Common myeloid progenitor, CD34-positive (primary cell): ENCODE results near the gene CC2D1A.
A peak's percentile ranks its signal among the peaks of the same experiment; 100 is the strongest.

Source experiments
- CTCF ChIA-PET: fragments of 350-600 bp; sonication (Branson Sonifier 250); formaldehyde crosslinking; loops from one replicate; lab custom pipeline; 2021; ENCODE audit warnings: antibody characterized with exemption; lab: Charles Lee
- POLR2A ChIA-PET: fragments of 350-600 bp; sonication (Branson Sonifier 250); formaldehyde crosslinking; loops from one replicate; lab custom pipeline; 2021; ENCODE audit warnings: antibody characterized with exemption; lab: Charles Lee
- DNase-seq, 3 donors: peaks; one replicate each; pipeline versions ENCODE4 v3.0.0 to v3.0.0-alpha.2; 2013
- H3K27ac ChIP-seq, 2 experiments: 1 replicate in 1 of 2; 2 replicates in 1 of 2; pipeline ENCODE4 v1.7.0; 2013; ENCODE audit warnings: inconsistent platforms in 2 of 2, low read length in 2 of 2, mild to moderate bottlenecking in 2 of 2, low read depth in 1 of 2, moderate library complexity in 1 of 2; ENCODE audit not compliant: severe bottlenecking in 2 of 2, insufficient read depth in 1 of 2, poor library complexity in 1 of 2
- H3K27me3 ChIP-seq, 5 experiments: replicated peaks in 2 of 5; 1 replicate in 3 of 5; 2 replicates in 2 of 5; pipeline versions ENCODE4 v1.6.1 to v1.7.0; 2013; ENCODE audit warnings: low read length in 4 of 5, mild to moderate bottlenecking in 2 of 5, moderate library complexity in 2 of 5, inconsistent platforms in 1 of 5; ENCODE audit not compliant: insufficient read depth in 5 of 5, control insufficient read depth in 4 of 5
- H3K36me3 ChIP-seq, 4 experiments: 1 replicate in 2 of 4; 2 replicates in 2 of 4; pipeline versions ENCODE4 v1.6.1 to v1.7.0; 2013; ENCODE audit warnings: low read length in 3 of 4, control low read depth in 1 of 4, mild to moderate bottlenecking in 1 of 4; ENCODE audit not compliant: control insufficient read depth in 4 of 4, insufficient read depth in 4 of 4
- H3K4me1 ChIP-seq, 4 experiments: 1 replicate in 3 of 4; 2 replicates in 1 of 4; pipeline versions ENCODE4 v1.6.1 to v1.7.1; 2013; ENCODE audit warnings: low read length in 3 of 4, mild to moderate bottlenecking in 3 of 4, control low read depth in 1 of 4, inconsistent platforms in 1 of 4, moderate library complexity in 1 of 4; ENCODE audit not compliant: control insufficient read depth in 4 of 4, insufficient read depth in 4 of 4; ENCODE audit errors: control extremely low read depth in 1 of 4
- H3K4me3 ChIP-seq, 7 experiments: 1 replicate in 4 of 7; 2 replicates in 3 of 7; pipeline versions ENCODE4 v1.5.1 to v1.7.0; 2013; ENCODE audit warnings: mild to moderate bottlenecking in 7 of 7, low read length in 6 of 7, moderate library complexity in 6 of 7, inconsistent platforms in 2 of 7, low read depth in 2 of 7, control low read depth in 1 of 7; ENCODE audit not compliant: insufficient read depth in 4 of 7, control insufficient read depth in 1 of 7; ENCODE audit errors: extremely low read depth in 1 of 7
- H3K9me3 ChIP-seq, 5 experiments: 1 replicate in 4 of 5; 2 replicates in 1 of 5; pipeline versions ENCODE4 v1.6.1 to v1.7.1; 2013; ENCODE audit warnings: low read length in 4 of 5, mild to moderate bottlenecking in 2 of 5, inconsistent platforms in 1 of 5, low read depth in 1 of 5, moderate library complexity in 1 of 5; ENCODE audit not compliant: control insufficient read depth in 4 of 5, insufficient read depth in 2 of 5; ENCODE audit errors: control extremely low read depth in 1 of 5
- WGBS: methylation state at CpG from one replicate; pipeline ENCODE4 v1.1.5; 2013; ENCODE audit not compliant: insufficient coverage; 5-methylcytosine and 5-hydroxymethylcytosine counted together

CC2D1A gene

GRCh38 chr19:13913352-13913751 is 7.4 kb downstream of the CC2D1A start:
- Histone ChIP-seq H3K9me3 (no peaks in the 10 kb centered on the region), H3K4me1 (no peaks in the 10 kb centered on the region), H3K27ac (no peak overlapping the region), H3K27me3 (no peaks in the 10 kb centered on the region), H3K4me3 (no peak overlapping the region), H3K36me3 (peaks cover 14 to 61% (median 33%) of the 10 kb centered on the region in 4 experiments)
- over 99% methylated on average over 13 of the region's 17 CpGs for WGBS
- ChIA-PET CTCF (no interaction called here), POLR2A (no interaction called here)
- DNase-seq: no peak

- WGBS: 100% methylated on average over 2 of the region's 3 CpGs
- DNase-seq: no peak
- H3K9me3 ChIP-seq: no peaks in the 10 kb centered on the region
- no peak overlapping the region for H3K4me3 ChIP-seq
- peaks cover 16 to 65% (median 37%) of the 10 kb centered on the region in 4 experiments for H3K36me3 ChIP-seq
- no peaks in the 10 kb centered on the region for H3K27me3 ChIP-seq
- H3K27ac ChIP-seq: no peak overlapping the region
- ChIA-PET CTCF (interaction anchor here (2.6 kb wide), 1 partner anchor 19 kb away, joined by 10 read pairs; no protein-coding TSS in a partner anchor), POLR2A (no interaction called here)
- no peaks in the 10 kb centered on the region for H3K4me1 ChIP-seq
These were observed 8.8 kb downstream of the CC2D1A start for GRCh38 chr19:13914777-13915176.

- 93% methylated on average over 11 of the region's 14 CpGs for WGBS
- H3K9me3 ChIP-seq: peaks cover 0 to 8% (median 5%) of the 10 kb centered on the region in 5 experiments
- no peaks in the 10 kb centered on the region for H3K4me1 ChIP-seq
- no peaks in the 10 kb centered on the region for H3K27me3 ChIP-seq
- peaks cover 19 to 70% (median 49%) of the 10 kb centered on the region in 4 experiments for H3K36me3 ChIP-seq
- no peak overlapping the region for H3K27ac ChIP-seq
- no peak overlapping the region for H3K4me3 ChIP-seq
- ChIA-PET CTCF (interaction anchor here (0.7 to 1.7 kb wide), 3 partner anchors 9 to 134 kb away, joined by 3 to 5 read pairs (median 3); no protein-coding TSS in a partner anchor), POLR2A (no interaction called here)
- no peak for DNase-seq
These were observed 11.9 kb downstream of the CC2D1A start for GRCh38 chr19:13917888-13918406.

GRCh38 chr19:13918726-13919411 is 12.9 kb downstream of the CC2D1A start:
- 95% methylated on average over 33 of the region's 34 CpGs for WGBS
- no peak for DNase-seq
- ChIA-PET POLR2A (no interaction called here), CTCF (interaction anchor here (0.7 to 1.7 kb wide), 3 partner anchors 10 to 15 kb away, joined by 3 to 5 read pairs (median 3); no protein-coding TSS in a partner anchor)
- Histone ChIP-seq H3K36me3 (peaks cover 18 to 71% (median 48%) of the 10 kb centered on the region in 4 experiments), H3K27me3 (no peaks in the 10 kb centered on the region), H3K4me3 (no peak overlapping the region), H3K27ac (no peak overlapping the region), H3K4me1 (no peaks in the 10 kb centered on the region), H3K9me3 (peaks cover 0 to 8% (median 5%) of the 10 kb centered on the region in 5 experiments)

GRCh38 chr19:13920524-13920923 is 14.5 kb downstream of the CC2D1A start:
- over 99% methylated on average over 9 of the region's 11 CpGs for WGBS
- CTCF ChIA-PET: interaction anchor here (1.6 kb wide), 1 partner anchor 8 kb away, joined by 4 read pairs; no protein-coding TSS in a partner anchor
- POLR2A ChIA-PET: no interaction called here

GRCh38 chr19:13920940-13921747 is 15.1 kb downstream of the CC2D1A start:
- Histone ChIP-seq H3K4me3 (no peak overlapping the region), H3K36me3 (peaks cover 13 to 59% (median 44%) of the 10 kb centered on the region in 4 experiments), H3K27me3 (no peaks in the 10 kb centered on the region), H3K4me1 (no peaks in the 10 kb centered on the region), H3K27ac (peak overlapping the region in 1 of 2 experiments; percentile 6), H3K9me3 (peaks cover 0 to 8% (median 5%) of the 10 kb centered on the region in 5 experiments)
- ChIA-PET CTCF (interaction anchor here (0.8 to 1.6 kb wide), 3 partner anchors 9 to 42 kb away, joined by 3 to 4 read pairs (median 4); partner anchors contain the start of gene BRME1), POLR2A (no interaction called here)
- 100% methylated on average over 2 of the region's 2 CpGs for WGBS
- DNase-seq: peak; percentile 42 to 71 (median 67)

More at GRCh38 chr19:13920524-13920923, 14.5 kb downstream of the CC2D1A start:
- no peaks in the 10 kb centered on the region for H3K4me1 ChIP-seq
- peaks cover 15 to 63% (median 46%) of the 10 kb centered on the region in 4 experiments for H3K36me3 ChIP-seq
- no peaks in the 10 kb centered on the region for H3K27me3 ChIP-seq
- no peak overlapping the region for H3K27ac ChIP-seq
- no peak overlapping the region for H3K4me3 ChIP-seq
- peaks cover 0 to 8% (median 5%) of the 10 kb centered on the region in 5 experiments for H3K9me3 ChIP-seq
- no peak for DNase-seq
